ENCODE measurements around the gene MFNG.

DNA sequence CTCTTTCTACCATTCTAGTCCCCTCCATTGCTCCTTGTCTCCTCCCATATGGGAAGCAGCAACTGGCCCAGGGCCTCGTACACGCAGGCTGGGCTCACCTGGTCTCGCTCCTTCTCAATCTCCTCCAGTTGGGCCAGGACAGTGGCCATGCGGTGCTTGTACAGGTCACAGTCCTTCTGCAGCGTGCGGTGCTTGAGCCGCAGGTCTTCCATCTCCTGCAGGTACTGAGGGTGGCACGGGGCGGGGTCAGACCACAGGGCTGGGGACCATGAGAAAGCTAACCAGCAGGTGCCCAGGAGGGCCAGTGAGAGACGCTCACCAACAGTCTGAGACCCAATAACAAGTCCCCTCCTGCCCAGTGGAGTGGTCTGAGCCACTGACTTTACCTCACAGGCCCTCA is 21.5 kb upstream of the MFNG start:
- TF ChIP-seq, protein P1, sequence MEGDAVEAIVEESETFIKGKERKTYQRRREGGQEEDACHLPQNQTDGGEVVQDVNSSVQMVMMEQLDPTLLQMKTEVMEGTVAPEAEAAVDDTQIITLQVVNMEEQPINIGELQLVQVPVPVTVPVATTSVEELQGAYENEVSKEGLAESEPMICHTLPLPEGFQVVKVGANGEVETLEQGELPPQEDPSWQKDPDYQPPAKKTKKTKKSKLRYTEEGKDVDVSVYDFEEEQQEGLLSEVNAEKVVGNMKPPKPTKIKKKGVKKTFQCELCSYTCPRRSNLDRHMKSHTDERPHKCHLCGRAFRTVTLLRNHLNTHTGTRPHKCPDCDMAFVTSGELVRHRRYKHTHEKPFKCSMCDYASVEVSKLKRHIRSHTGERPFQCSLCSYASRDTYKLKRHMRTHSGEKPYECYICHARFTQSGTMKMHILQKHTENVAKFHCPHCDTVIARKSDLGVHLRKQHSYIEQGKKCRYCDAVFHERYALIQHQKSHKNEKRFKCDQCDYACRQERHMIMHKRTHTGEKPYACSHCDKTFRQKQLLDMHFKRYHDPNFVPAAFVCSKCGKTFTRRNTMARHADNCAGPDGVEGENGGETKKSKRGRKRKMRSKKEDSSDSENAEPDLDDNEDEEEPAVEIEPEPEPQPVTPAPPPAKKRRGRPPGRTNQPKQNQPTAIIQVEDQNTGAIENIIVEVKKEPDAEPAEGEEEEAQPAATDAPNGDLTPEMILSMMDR (IDR thresholded peaks at IDR 0.05): no peak
- TF ChIP-seq POLR2A (IDR thresholded peaks at IDR 0.05): no peak
- TF ChIP-seq POLR2AphosphoS5 (IDR thresholded peaks at IDR 0.05): no peak
- TF ChIP-seq EP300 (IDR thresholded peaks at IDR 0.05): no peak
